Heart left ventricle (tissue), 16 donors: Measurements from ENCODE around the gene GATM. TPM values are rescaled to one million over a fixed set of nuclear protein-coding genes. Genes with fewer than 3 reads are reported as not detected.

Experiments
- ATAC-seq, 4 donors: fragments of 200-7000 bp; cut with Tn5 transposase; one replicate each; pipeline ENCODE4 v1.9.1; 2020 to 2022; ENCODE audit warnings: moderate library complexity in 4 of 4, mild to moderate bottlenecking in 3 of 4, moderate number of reproducible peaks in 1 of 4
- DNase-seq, 5 donors: peaks; one replicate each; pipeline ENCODE4 v3.0.0-alpha.2; 2020
- H3K27ac ChIP-seq, 12 donors: fragments of 200-600 bp; sonication (generic) in 4 of 12; one replicate each; pipeline versions ENCODE4 v1.5.0 to v1.8.0; 2016 to 2022; ENCODE audit warnings: mild to moderate bottlenecking in 2 of 12
- H3K27me3 ChIP-seq, 9 donors: fragments of 200-600 bp; sonication (generic) in 2 of 9; one replicate each; pipeline versions ENCODE4 v1.5.1 to v1.8.0; 2016 to 2022; ENCODE audit warnings: mild to moderate bottlenecking in 3 of 9
- H3K36me3 ChIP-seq, 9 donors: fragments of 200-600 bp; sonication (generic) in 2 of 9; one replicate each; pipeline versions ENCODE4 v1.5.0 to v1.8.0; 2018 to 2022; ENCODE audit warnings: mild to moderate bottlenecking in 2 of 9
- H3K4me1 ChIP-seq, 12 donors: fragments of 200-600 bp; sonication (generic) in 4 of 12; one replicate each; pipeline versions ENCODE4 v1.5.0 to v1.8.0; 2016 to 2022; ENCODE audit warnings: mild to moderate bottlenecking in 3 of 12
- H3K4me3 ChIP-seq, 12 donors: fragments of 200-600 bp; sonication (generic) in 4 of 12; one replicate each; pipeline versions ENCODE4 v1.5.0 to v1.8.0; 2017 to 2022; ENCODE audit warnings: mild to moderate bottlenecking in 9 of 12, moderate library complexity in 4 of 12
- H3K9me3 ChIP-seq, 12 donors: fragments of 200-600 bp; sonication (generic) in 4 of 12; one replicate each; pipeline versions ENCODE4 v1.5.0 to v1.8.0; 2016 to 2022; ENCODE audit warnings: mild to moderate bottlenecking in 1 of 12
- CTCF ChIP-seq, 12 donors: fragments of 200-600 bp; sonication (generic) in 4 of 12; IDR thresholded peaks; one replicate each; pipeline versions ENCODE4 v1.5.0 to v1.8.0; 2018 to 2022; ENCODE audit warnings: antibody characterized with exemption in 12 of 12, mild to moderate bottlenecking in 5 of 12
- POLR2A ChIP-seq, 2 donors: fragments of 450-650 bp; IDR thresholded peaks; one replicate each; pipeline ENCODE4 v1.6.1; 2017; ENCODE audit warnings: antibody characterized with exemption in 2 of 2, mild to moderate bottlenecking in 2 of 2, moderate library complexity in 2 of 2
- WGBS, 4 donors: extraction: QIAGEN DNeasy Blood & Tissue Kit in 2 of 4; methylation state at CpG; one replicate each; pipeline versions ENCODE4 v1.1.5 to v1.1.7; 2013 to 2018; 5-methylcytosine and 5-hydroxymethylcytosine counted together
- intact Hi-C, 10 donors: fragments of 100-400 bp; cut with DNase I; formaldehyde crosslinking; loops; one replicate each; pipeline versions ENCODE4 v1.11.1 to v1.14.2; 2022
- polyA plus RNA-seq, 2 donors: library from polyadenylated mRNA; stranded (reverse); fragments of 200-250 nt; gene quantifications; one replicate each; pipeline ENCODE4 v1.2.3, GENCODE V29; 2013
- total RNA-seq, 9 donors: library from RNA; depleted of rRNA in 2 of 9; stranded (reverse); fragments of >200 nt in 2 of 9; fragmentation: NEBNext Ultra II Directional in 3 of 9; extraction: Animal tissue kit (Norgen Biotek cat#: 25700) in 3 of 9; gene quantifications; one replicate each; pipeline versions ENCODE4 v1.1.0 to v1.2.4, GENCODE V29; 2016 to 2023
- donor health status: ischemic (EF 13 %, LVEDD 7.1; RV severe dilation, severe dysfunction).
- donor health status: healthy with polysubstance abuse.
- donor health status: DM: no; HTN: yes; CAD: no.
- donor health status: DM: no; HTN: no; CAD: no.
- donor health status: ischemic (EF 25% LVEDD 6.9; RV normal size, moderate dysfunction).
- donor health status: ischemic (EF 25% LVEDD 5.7; RV mildly dilated, moderate dysfunction).
- donor health status: healthy.
- donor health status: DM: yes; HTN: yes; CAD: no.
- donor health status: ischemic (EF 35%, LVEDD 5.7; RV mildly dilated, moderate dysfunction).
- donor health status: nonischemic (EF 11% LVEDD 7.7; RV severe dilation, severe dysfunction).
- donor health status: DM: yes; HTN: yes; CAD: no.
- donor health status: PGD.
- donor health status: ischemic (EF 29% LVEDD 5.4; RV normal size, mild dysfunction).
- donor health status: nonischemic (EF 23%, LVEDD 6.1; RV moderate dilation, normal function).

Gene GATM
- total and polyA plus RNA-seq, 11 donors: 8.3 to 121 (median 18.5) TPM

- 68 to 72% (median 70%) methylated on average over 7 of the region's 7 CpGs for WGBS, 4 donors
- DNase-seq: no peak
- no peak for TF ChIP-seq POLR2A (IDR thresholded peaks at IDR 0.05)
- TF ChIP-seq CTCF (IDR thresholded peaks at IDR 0.05): no peak
- Histone ChIP-seq H3K27me3 (peaks cover 0 to 14% (median 0%) of the 10 kb centered on the region in 9 donors), H3K4me3 (no peak overlapping the region), H3K9me3 (no peaks in the 10 kb centered on the region), H3K36me3 (no peaks in the 10 kb centered on the region), H3K27ac (no peak overlapping the region), H3K4me1 (peaks cover 0 to 4% (median 0%) of the 10 kb centered on the region in 12 donors)
- intact Hi-C loops: no loop called here
- no peak for ATAC-seq
Observed at GRCh38 chr15:45326741-45327140, 51.6 kb downstream of the GATM start.

GRCh38 chr15:45326280-45326679 is 52.1 kb downstream of the GATM start:
- intact Hi-C loops: no loop called here
- H3K36me3 ChIP-seq: no peaks in the 10 kb centered on the region
- H3K27me3 ChIP-seq: peaks cover 0 to 14% (median 0%) of the 10 kb centered on the region in 9 donors
- TF ChIP-seq POLR2A (IDR thresholded peaks at IDR 0.05) (no peak), CTCF (IDR thresholded peaks at IDR 0.05) (no peak)
- no peaks in the 10 kb centered on the region for H3K4me1 ChIP-seq
- H3K4me3 ChIP-seq: no peak overlapping the region
- H3K9me3 ChIP-seq: no peaks in the 10 kb centered on the region
- DNase-seq (no peak), ATAC-seq (no peak)
- WGBS, 4 donors: 69 to 87% (median 79%) methylated on average over 5 of the region's 5 CpGs
- no peak overlapping the region for H3K27ac ChIP-seq

GRCh38 chr15:45320581-45321205 is 57.7 kb downstream of the GATM start:
- intact Hi-C loops: no loop called here
- no peaks in the 10 kb centered on the region for H3K4me1 ChIP-seq
- no peak for ATAC-seq
- no peak for DNase-seq
- H3K27me3 ChIP-seq: peaks cover 0 to under 1% (median 0%) of the 10 kb centered on the region in 9 donors
- no peak overlapping the region for H3K4me3 ChIP-seq
- TF ChIP-seq POLR2A (IDR thresholded peaks at IDR 0.05) (no peak), CTCF (IDR thresholded peaks at IDR 0.05) (no peak)
- WGBS, 4 donors: 73 to 86% (median 77%) methylated on average over 3 of the region's 3 CpGs
- no peak overlapping the region for H3K27ac ChIP-seq
- no peaks in the 10 kb centered on the region for H3K36me3 ChIP-seq
- no peaks in the 10 kb centered on the region for H3K9me3 ChIP-seq

GRCh38 chr15:45319472-45320214 is 58.7 kb downstream of the GATM start:
- H3K9me3 ChIP-seq: no peaks in the 10 kb centered on the region
- intact Hi-C loops: no loop called here
- H3K4me1 ChIP-seq: no peaks in the 10 kb centered on the region
- no peak for TF ChIP-seq CTCF (IDR thresholded peaks at IDR 0.05)
- no peak for TF ChIP-seq POLR2A (IDR thresholded peaks at IDR 0.05)
- H3K36me3 ChIP-seq: no peaks in the 10 kb centered on the region
- no peaks in the 10 kb centered on the region for H3K27me3 ChIP-seq
- WGBS, 4 donors: 83 to 90% (median 87%) methylated on average over 7 of the region's 7 CpGs
- no peak overlapping the region for H3K4me3 ChIP-seq
- no peak overlapping the region for H3K27ac ChIP-seq
- DNase-seq: no peak
- no peak for ATAC-seq
